ENCODE results near the gene KMT5C. TPM values are rescaled to one million over a fixed set of nuclear protein-coding genes. Genes with fewer than 3 reads are reported as not detected.
A peak's percentile ranks its signal among the peaks of the same experiment; 100 is the strongest.

KMT5C gene
- total RNA-seq, 1 experiment from 2014 or later: 63.1 TPM

DNA sequence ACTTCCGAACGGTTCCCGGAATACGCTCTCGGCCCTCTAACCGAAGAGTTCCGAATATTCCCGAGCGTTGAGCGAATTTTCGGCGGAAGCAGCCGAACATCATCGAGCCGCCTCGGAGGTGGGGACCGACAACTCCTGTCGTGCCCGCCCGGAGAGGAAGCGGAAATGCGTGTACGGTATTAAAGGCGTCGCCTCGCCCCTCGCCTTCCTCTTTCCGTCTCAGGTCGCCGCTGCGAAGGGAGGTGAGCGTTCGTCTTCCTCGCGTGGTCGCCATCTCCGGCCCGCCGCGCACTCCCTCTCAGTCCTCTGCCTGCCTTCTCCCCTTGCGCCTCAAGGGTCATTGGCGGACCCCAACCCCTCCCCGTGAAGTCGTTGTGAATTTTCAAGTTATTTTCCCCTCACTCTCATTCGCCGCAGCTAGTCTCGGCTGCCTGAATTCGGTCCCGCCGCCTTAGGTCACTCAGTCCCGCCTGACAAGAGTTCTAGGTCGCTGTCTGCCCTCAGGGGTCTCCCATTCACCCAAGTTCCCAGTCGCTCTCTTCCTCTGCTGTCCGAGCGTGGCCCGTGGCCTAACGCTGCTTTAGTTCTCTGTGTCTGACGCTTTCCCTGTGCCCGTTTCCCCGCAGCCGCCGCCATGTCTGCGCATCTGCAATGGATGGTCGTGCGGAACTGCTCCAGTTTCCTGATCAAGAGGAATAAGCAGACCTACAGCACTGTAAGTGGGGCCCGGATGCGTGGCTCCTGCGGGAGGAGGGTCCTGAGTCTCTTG lies 46.2 kb downstream of the KMT5C start, which contains the start of gene RPL28 (continued):
- TF ChIP-seq, protein P1, sequence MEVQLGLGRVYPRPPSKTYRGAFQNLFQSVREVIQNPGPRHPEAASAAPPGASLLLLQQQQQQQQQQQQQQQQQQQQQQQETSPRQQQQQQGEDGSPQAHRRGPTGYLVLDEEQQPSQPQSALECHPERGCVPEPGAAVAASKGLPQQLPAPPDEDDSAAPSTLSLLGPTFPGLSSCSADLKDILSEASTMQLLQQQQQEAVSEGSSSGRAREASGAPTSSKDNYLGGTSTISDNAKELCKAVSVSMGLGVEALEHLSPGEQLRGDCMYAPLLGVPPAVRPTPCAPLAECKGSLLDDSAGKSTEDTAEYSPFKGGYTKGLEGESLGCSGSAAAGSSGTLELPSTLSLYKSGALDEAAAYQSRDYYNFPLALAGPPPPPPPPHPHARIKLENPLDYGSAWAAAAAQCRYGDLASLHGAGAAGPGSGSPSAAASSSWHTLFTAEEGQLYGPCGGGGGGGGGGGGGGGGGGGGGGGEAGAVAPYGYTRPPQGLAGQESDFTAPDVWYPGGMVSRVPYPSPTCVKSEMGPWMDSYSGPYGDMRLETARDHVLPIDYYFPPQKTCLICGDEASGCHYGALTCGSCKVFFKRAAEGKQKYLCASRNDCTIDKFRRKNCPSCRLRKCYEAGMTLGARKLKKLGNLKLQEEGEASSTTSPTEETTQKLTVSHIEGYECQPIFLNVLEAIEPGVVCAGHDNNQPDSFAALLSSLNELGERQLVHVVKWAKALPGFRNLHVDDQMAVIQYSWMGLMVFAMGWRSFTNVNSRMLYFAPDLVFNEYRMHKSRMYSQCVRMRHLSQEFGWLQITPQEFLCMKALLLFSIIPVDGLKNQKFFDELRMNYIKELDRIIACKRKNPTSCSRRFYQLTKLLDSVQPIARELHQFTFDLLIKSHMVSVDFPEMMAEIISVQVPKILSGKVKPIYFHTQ (CRISPR knock-in tag; IDR thresholded peaks at IDR 0.05): no peak
- TF ChIP-seq GABPB1 (CRISPR knock-in tag; IDR thresholded peaks at IDR 0.05) (peak; percentile 62), ZNF219 (CRISPR knock-in tag; IDR thresholded peaks at IDR 0.05; ENCODE audit: borderline replicate concordance) (no peak), ATF1 (CRISPR knock-in tag; IDR thresholded peaks at IDR 0.05) (no peak), ZNF317 (CRISPR knock-in tag; IDR thresholded peaks at IDR 0.05; ENCODE audit: borderline replicate concordance, low read depth) (no peak), SMAD4 (CRISPR knock-in tag; IDR thresholded peaks at IDR 0.05) (peak; percentile 52; the same call in 1 of the 2 replicates), ZNF138 (CRISPR knock-in tag; conservative IDR thresholded peaks at IDR 0.05) (no peak)
- TF ChIP-seq, protein P2, sequence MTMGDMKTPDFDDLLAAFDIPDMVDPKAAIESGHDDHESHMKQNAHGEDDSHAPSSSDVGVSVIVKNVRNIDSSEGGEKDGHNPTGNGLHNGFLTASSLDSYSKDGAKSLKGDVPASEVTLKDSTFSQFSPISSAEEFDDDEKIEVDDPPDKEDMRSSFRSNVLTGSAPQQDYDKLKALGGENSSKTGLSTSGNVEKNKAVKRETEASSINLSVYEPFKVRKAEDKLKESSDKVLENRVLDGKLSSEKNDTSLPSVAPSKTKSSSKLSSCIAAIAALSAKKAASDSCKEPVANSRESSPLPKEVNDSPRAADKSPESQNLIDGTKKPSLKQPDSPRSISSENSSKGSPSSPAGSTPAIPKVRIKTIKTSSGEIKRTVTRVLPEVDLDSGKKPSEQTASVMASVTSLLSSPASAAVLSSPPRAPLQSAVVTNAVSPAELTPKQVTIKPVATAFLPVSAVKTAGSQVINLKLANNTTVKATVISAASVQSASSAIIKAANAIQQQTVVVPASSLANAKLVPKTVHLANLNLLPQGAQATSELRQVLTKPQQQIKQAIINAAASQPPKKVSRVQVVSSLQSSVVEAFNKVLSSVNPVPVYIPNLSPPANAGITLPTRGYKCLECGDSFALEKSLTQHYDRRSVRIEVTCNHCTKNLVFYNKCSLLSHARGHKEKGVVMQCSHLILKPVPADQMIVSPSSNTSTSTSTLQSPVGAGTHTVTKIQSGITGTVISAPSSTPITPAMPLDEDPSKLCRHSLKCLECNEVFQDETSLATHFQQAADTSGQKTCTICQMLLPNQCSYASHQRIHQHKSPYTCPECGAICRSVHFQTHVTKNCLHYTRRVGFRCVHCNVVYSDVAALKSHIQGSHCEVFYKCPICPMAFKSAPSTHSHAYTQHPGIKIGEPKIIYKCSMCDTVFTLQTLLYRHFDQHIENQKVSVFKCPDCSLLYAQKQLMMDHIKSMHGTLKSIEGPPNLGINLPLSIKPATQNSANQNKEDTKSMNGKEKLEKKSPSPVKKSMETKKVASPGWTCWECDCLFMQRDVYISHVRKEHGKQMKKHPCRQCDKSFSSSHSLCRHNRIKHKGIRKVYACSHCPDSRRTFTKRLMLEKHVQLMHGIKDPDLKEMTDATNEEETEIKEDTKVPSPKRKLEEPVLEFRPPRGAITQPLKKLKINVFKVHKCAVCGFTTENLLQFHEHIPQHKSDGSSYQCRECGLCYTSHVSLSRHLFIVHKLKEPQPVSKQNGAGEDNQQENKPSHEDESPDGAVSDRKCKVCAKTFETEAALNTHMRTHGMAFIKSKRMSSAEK (CRISPR knock-in tag; IDR thresholded peaks at IDR 0.05; ENCODE audit: borderline replicate concordance): no peak
- TF ChIP-seq, protein P3, sequence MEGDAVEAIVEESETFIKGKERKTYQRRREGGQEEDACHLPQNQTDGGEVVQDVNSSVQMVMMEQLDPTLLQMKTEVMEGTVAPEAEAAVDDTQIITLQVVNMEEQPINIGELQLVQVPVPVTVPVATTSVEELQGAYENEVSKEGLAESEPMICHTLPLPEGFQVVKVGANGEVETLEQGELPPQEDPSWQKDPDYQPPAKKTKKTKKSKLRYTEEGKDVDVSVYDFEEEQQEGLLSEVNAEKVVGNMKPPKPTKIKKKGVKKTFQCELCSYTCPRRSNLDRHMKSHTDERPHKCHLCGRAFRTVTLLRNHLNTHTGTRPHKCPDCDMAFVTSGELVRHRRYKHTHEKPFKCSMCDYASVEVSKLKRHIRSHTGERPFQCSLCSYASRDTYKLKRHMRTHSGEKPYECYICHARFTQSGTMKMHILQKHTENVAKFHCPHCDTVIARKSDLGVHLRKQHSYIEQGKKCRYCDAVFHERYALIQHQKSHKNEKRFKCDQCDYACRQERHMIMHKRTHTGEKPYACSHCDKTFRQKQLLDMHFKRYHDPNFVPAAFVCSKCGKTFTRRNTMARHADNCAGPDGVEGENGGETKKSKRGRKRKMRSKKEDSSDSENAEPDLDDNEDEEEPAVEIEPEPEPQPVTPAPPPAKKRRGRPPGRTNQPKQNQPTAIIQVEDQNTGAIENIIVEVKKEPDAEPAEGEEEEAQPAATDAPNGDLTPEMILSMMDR (IDR thresholded peaks at IDR 0.05): no peak

DNA sequence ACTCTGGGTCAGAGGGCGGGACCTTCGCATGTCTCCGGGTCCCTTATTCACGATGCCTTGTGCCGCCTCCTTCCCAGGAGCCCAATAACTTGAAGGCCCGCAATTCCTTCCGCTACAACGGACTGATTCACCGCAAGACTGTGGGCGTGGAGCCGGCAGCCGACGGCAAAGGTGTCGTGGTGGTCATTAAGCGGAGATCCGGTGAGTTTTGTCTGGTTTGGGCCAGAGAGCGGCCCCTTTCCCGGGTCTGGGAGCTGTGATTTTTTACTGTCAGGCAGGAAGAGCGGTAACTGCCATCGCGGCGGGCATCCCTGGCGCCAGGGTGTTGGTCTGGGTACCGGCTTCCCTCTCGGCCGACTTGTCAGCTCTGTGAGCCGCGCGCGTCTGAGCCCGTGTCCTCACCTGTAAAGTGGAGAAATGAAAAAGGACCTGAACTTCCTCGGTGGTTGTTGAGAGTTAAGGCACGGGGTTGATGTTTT lies 46.9 kb downstream of the KMT5C start:
- H3K27me3 Mint-ChIP-seq (ENCODE audit: low read depth): peaks cover 17% of the 10 kb centered on the region
- no peaks in the 10 kb centered on the region for H3K9me3 Mint-ChIP-seq
- peaks cover 51% of the 10 kb centered on the region for H3K4me1 Mint-ChIP-seq
- no peak for DNase-seq (ENCODE audit: low spot score)
- H3K4me3 Mint-ChIP-seq: peak overlapping the region; percentile 100
- POLR2A ChIA-PET: interaction anchor here (0.6 to 1.5 kb wide), 2 partner anchors 13 to 187 kb away, joined by 3 to 10 read pairs; no protein-coding TSS in a partner anchor
- TF ChIP-seq ZNF219 (CRISPR knock-in tag; IDR thresholded peaks at IDR 0.05; ENCODE audit: borderline replicate concordance): no peak
- no peak for TF ChIP-seq HMGA2 (CRISPR knock-in tag; IDR thresholded peaks at IDR 0.05)
- TF ChIP-seq TCF7 (CRISPR knock-in tag; IDR thresholded peaks at IDR 0.05; ENCODE audit: low read depth): no peak
- TF ChIP-seq, protein P4, sequence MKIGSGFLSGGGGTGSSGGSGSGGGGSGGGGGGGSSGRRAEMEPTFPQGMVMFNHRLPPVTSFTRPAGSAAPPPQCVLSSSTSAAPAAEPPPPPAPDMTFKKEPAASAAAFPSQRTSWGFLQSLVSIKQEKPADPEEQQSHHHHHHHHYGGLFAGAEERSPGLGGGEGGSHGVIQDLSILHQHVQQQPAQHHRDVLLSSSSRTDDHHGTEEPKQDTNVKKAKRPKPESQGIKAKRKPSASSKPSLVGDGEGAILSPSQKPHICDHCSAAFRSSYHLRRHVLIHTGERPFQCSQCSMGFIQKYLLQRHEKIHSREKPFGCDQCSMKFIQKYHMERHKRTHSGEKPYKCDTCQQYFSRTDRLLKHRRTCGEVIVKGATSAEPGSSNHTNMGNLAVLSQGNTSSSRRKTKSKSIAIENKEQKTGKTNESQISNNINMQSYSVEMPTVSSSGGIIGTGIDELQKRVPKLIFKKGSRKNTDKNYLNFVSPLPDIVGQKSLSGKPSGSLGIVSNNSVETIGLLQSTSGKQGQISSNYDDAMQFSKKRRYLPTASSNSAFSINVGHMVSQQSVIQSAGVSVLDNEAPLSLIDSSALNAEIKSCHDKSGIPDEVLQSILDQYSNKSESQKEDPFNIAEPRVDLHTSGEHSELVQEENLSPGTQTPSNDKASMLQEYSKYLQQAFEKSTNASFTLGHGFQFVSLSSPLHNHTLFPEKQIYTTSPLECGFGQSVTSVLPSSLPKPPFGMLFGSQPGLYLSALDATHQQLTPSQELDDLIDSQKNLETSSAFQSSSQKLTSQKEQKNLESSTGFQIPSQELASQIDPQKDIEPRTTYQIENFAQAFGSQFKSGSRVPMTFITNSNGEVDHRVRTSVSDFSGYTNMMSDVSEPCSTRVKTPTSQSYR (CRISPR knock-in tag; IDR thresholded peaks at IDR 0.05): no peak
- CTCF ChIA-PET: no interaction called here
- H3K36me3 Mint-ChIP-seq: peaks cover 41% of the 10 kb centered on the region
- peak overlapping the region; percentile 79 for H3K27ac Mint-ChIP-seq
- ATAC-seq: no peak
